HEK293 (cell line): ENCODE results near the gene ENDOU.

Experiments used
- AEBP2 ChIP-seq: fragments of 450-650 bp; formaldehyde crosslinking; IDR thresholded peaks from 2 replicates; pipeline ENCODE4 v1.5.1; 2016; ENCODE audit warnings: missing biosample characterization, missing genetic modification characterization, borderline replicate concordance
- BCL11B ChIP-seq: fragments of 450-650 bp; formaldehyde crosslinking; IDR thresholded peaks from 2 replicates; pipeline ENCODE4 v1.5.1; 2016; ENCODE audit warnings: low read depth, missing biosample characterization, missing genetic modification characterization
- CTCF ChIP-seq: fragments of 450-650 bp; formaldehyde crosslinking; IDR thresholded peaks from 2 replicates; pipeline ENCODE4 v1.5.1; 2016; ENCODE audit warnings: missing biosample characterization, missing genetic modification characterization
- HOXC10 ChIP-seq: sonication (generic); formaldehyde crosslinking; IDR thresholded peaks from 2 replicates; pipeline ENCODE4 v1.8.1; 2023; ENCODE audit warnings: mild to moderate bottlenecking, missing genetic modification reagents
- INSM2 ChIP-seq: fragments of 450-650 bp; formaldehyde crosslinking; IDR thresholded peaks from 2 replicates; pipeline ENCODE4 v1.5.1; 2016; ENCODE audit warnings: missing biosample characterization, missing genetic modification characterization
- KLF10 ChIP-seq: fragments of 450-650 bp; IDR thresholded peaks from 2 replicates; pipeline ENCODE4 v1.5.1; 2018; ENCODE audit warnings: missing biosample characterization, mild to moderate bottlenecking, missing genetic modification characterization
- PATZ1 ChIP-seq: fragments of 450-650 bp; formaldehyde crosslinking; IDR thresholded peaks from 2 replicates; pipeline ENCODE4 v1.5.1; 2016; ENCODE audit warnings: missing biosample characterization, missing genetic modification characterization
- REPIN1 ChIP-seq: fragments of 450-650 bp; formaldehyde crosslinking; IDR thresholded peaks from 2 replicates; pipeline ENCODE4 v1.5.1; 2017; ENCODE audit warnings: missing biosample characterization, missing genetic modification characterization, low read depth
- TRIM28 ChIP-seq: IDR thresholded peaks from 2 replicates; pipeline ENCODE4 v1.6.1; 2011; ENCODE audit warnings: low read length, control low read depth, borderline replicate concordance
- WT1 ChIP-seq: fragments of 450-650 bp; formaldehyde crosslinking; IDR thresholded peaks from 2 replicates; pipeline ENCODE4 v1.5.1; 2016; ENCODE audit warnings: missing biosample characterization, missing genetic modification characterization
- ZEB2 ChIP-seq: fragments of 450-650 bp; formaldehyde crosslinking; IDR thresholded peaks from 2 replicates; pipeline ENCODE4 v1.5.1; 2016; ENCODE audit warnings: missing biosample characterization, missing genetic modification characterization
- ZFHX2 ChIP-seq: fragments of 450-650 bp; formaldehyde crosslinking; conservative IDR thresholded peaks from 2 replicates; pipeline ENCODE4 v1.5.1; 2016; ENCODE audit warnings: missing biosample characterization, missing genetic modification characterization
- ZFP41 ChIP-seq: fragments of 450-650 bp; formaldehyde crosslinking; IDR thresholded peaks from 2 replicates; pipeline ENCODE4 v1.5.1; 2016; ENCODE audit warnings: missing biosample characterization, missing genetic modification characterization, borderline replicate concordance
- ZNF112 ChIP-seq: fragments of 450-650 bp; formaldehyde crosslinking; IDR thresholded peaks from 2 replicates; pipeline ENCODE4 v1.5.0; 2017; ENCODE audit warnings: missing biosample characterization, missing genetic modification characterization
- ZNF140 ChIP-seq: fragments of 450-650 bp; formaldehyde crosslinking; IDR thresholded peaks from 2 replicates; pipeline ENCODE4 v1.5.1; 2016; ENCODE audit warnings: missing biosample characterization, missing genetic modification characterization
- ZNF174 ChIP-seq: fragments of 450-650 bp; formaldehyde crosslinking; IDR thresholded peaks from 2 replicates; pipeline ENCODE4 v1.5.0; 2017; ENCODE audit warnings: missing biosample characterization, mild to moderate bottlenecking, missing genetic modification characterization
- ZNF211 ChIP-seq: fragments of 450-650 bp; formaldehyde crosslinking; IDR thresholded peaks from 2 replicates; pipeline ENCODE4 v1.5.1; 2016; ENCODE audit warnings: low read depth, missing biosample characterization, missing genetic modification characterization
- ZNF239 ChIP-seq: fragments of 450-650 bp; formaldehyde crosslinking; IDR thresholded peaks from 2 replicates; pipeline ENCODE4 v1.5.1; 2016; ENCODE audit warnings: missing biosample characterization, missing genetic modification characterization
- ZNF280C ChIP-seq: fragments of 450-650 bp; formaldehyde crosslinking; IDR thresholded peaks from 2 replicates; pipeline ENCODE4 v1.5.1; 2016; ENCODE audit warnings: missing biosample characterization, missing genetic modification characterization
- ZNF292 ChIP-seq: fragments of 450-650 bp; formaldehyde crosslinking; IDR thresholded peaks from 2 replicates; pipeline ENCODE4 v1.5.1; 2016; ENCODE audit warnings: low read depth, missing biosample characterization, missing genetic modification characterization, borderline replicate concordance
- ZNF324 ChIP-seq: fragments of 450-650 bp; formaldehyde crosslinking; IDR thresholded peaks from 2 replicates; pipeline ENCODE4 v1.5.1; 2016; ENCODE audit warnings: missing biosample characterization, missing genetic modification characterization
- ZNF335 ChIP-seq: fragments of 450-650 bp; formaldehyde crosslinking; conservative IDR thresholded peaks from 2 replicates; pipeline ENCODE4 v1.5.1; 2016; ENCODE audit warnings: missing biosample characterization, missing genetic modification characterization
- ZNF433 ChIP-seq: fragments of 450-650 bp; formaldehyde crosslinking; IDR thresholded peaks from 2 replicates; pipeline ENCODE4 v1.5.1; 2016; ENCODE audit warnings: missing biosample characterization, missing genetic modification characterization, low read depth
- ZNF658 ChIP-seq: fragments of 450-650 bp; formaldehyde crosslinking; IDR thresholded peaks from 2 replicates; pipeline ENCODE4; 2016; ENCODE audit warnings: missing biosample characterization, missing genetic modification characterization
- ZNF660 ChIP-seq: fragments of 450-650 bp; IDR thresholded peaks from 2 replicates; pipeline ENCODE4 v1.5.1; 2018; ENCODE audit warnings: missing biosample characterization, mild to moderate bottlenecking, missing genetic modification characterization
- ZNF692 ChIP-seq: fragments of 450-650 bp; formaldehyde crosslinking; IDR thresholded peaks from 2 replicates; pipeline ENCODE4 v1.5.1; 2016; ENCODE audit warnings: missing biosample characterization, missing genetic modification characterization
- TF ChIP-seq, protein P1 (sequence below): fragments of 450-650 bp; IDR thresholded peaks from 2 replicates; pipeline ENCODE4 v1.5.1; 2018; ENCODE audit warnings: missing biosample characterization, missing genetic modification characterization
- TF ChIP-seq, protein P2 (sequence below): fragments of 450-650 bp; formaldehyde crosslinking; IDR thresholded peaks from 2 replicates; pipeline ENCODE4 v1.5.1; 2016; ENCODE audit warnings: missing biosample characterization, missing genetic modification characterization

The ENDOU gene

GRCh38 chr12:47742253-47742825, 17.0 kb upstream of the ENDOU start (continued):
- TF ChIP-seq ZNF660 (tag by site-specific recombination) (peak; percentile 42; the same call in 1 of the 2 replicates), ZNF211 (tag by site-specific recombination) (no peak), ZNF112 (tag by site-specific recombination) (no peak), KLF10 (tag by site-specific recombination) (no peak), ZNF335 (tag by site-specific recombination) (no peak), TRIM28 (no peak), BCL11B (tag by site-specific recombination) (no peak), ZNF280C (tag by site-specific recombination) (no peak), AEBP2 (tag by site-specific recombination) (no peak), ZFHX2 (no peak), ZNF174 (tag by site-specific recombination) (no peak), REPIN1 (tag by site-specific recombination) (no peak), ZNF433 (tag by site-specific recombination) (no peak), ZNF239 (no peak), ZNF140 (tag by site-specific recombination) (no peak), ZEB2 (tag by site-specific recombination) (0 out of 2 replicates have a peak, but pooled peaks have one; percentile 55), INSM2 (tag by site-specific recombination) (no peak), ZNF658 (tag by site-specific recombination) (no peak), WT1 (tag by site-specific recombination) (no peak), HOXC10 (CRISPR knock-in tag) (no peak), ZNF692 (tag by site-specific recombination) (no peak), ZNF292 (tag by site-specific recombination) (no peak), CTCF (tag by site-specific recombination) (peak; percentile 82), PATZ1 (tag by site-specific recombination) (no peak), ZNF324 (tag by site-specific recombination) (no peak), ZFP41 (no peak)
- TF ChIP-seq, protein P1, sequence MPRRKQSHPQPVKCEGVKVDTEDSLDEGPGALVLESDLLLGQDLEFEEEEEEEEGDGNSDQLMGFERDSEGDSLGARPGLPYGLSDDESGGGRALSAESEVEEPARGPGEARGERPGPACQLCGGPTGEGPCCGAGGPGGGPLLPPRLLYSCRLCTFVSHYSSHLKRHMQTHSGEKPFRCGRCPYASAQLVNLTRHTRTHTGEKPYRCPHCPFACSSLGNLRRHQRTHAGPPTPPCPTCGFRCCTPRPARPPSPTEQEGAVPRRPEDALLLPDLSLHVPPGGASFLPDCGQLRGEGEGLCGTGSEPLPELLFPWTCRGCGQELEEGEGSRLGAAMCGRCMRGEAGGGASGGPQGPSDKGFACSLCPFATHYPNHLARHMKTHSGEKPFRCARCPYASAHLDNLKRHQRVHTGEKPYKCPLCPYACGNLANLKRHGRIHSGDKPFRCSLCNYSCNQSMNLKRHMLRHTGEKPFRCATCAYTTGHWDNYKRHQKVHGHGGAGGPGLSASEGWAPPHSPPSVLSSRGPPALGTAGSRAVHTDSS (tag by site-specific recombination) = no peak
- TF ChIP-seq, protein P2, sequence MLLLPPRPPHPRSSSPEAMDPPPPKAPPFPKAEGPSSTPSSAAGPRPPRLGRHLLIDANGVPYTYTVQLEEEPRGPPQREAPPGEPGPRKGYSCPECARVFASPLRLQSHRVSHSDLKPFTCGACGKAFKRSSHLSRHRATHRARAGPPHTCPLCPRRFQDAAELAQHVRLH (tag by site-specific recombination) = 0 out of 2 replicates have a peak, but pooled peaks have one; percentile 13
